ENCODE results near the gene LMO7. TPM values are rescaled to one million over a fixed set of nuclear protein-coding genes. Genes with fewer than 3 reads are reported as not detected.

Gene LMO7
- total RNA-seq, 1 experiment from 2014 or later: 20.4 TPM

- Histone ChIP-seq H3K79me1 (ENCODE audit: insufficient read depth, low read depth, low read length, poor library complexity, severe bottlenecking) (no peaks in the 10 kb centered on the region), H3K56ac (ENCODE audit: insufficient read length, low read depth, low read length) (no peak overlapping the region), H3K4ac (ENCODE audit: low read depth, low read length) (no peak overlapping the region), H2BK5ac (ENCODE audit: insufficient read length, low read length) (no peak overlapping the region), H2BK15ac (ENCODE audit: low read depth, low read length) (no peak overlapping the region), H3K4me2 (ENCODE audit: insufficient read depth, insufficient read length, low read length) (no peak overlapping the region), H3K23me2 (ENCODE audit: insufficient read length, low read depth, low read length, poor library complexity, severe bottlenecking) (no peaks in the 10 kb centered on the region), H3K9ac (ENCODE audit: extremely low read depth, insufficient read length, low read length) (no peak overlapping the region), H4K8ac (replicated peaks; ENCODE audit: insufficient read length, low read depth, low read length) (no peak overlapping the region), H4K20me1 (ENCODE audit: control insufficient read depth, insufficient read depth, insufficient read length) (no peaks in the 10 kb centered on the region), H3T11ph (ENCODE audit: low read length) (no peak overlapping the region), H3K27me3 (ENCODE audit: insufficient read depth, low read length) (no peaks in the 10 kb centered on the region), H3K9me3 (ENCODE audit: control insufficient read depth, low read depth, low read length) (no peaks in the 10 kb centered on the region), H3K23ac (ENCODE audit: insufficient read length, low read depth, low read length) (no peak overlapping the region), H3K14ac (ENCODE audit: insufficient read depth, low read length) (no peak overlapping the region), H2BK12ac (ENCODE audit: insufficient read length, low read depth, low read length) (no peak overlapping the region), H2BK20ac (ENCODE audit: low read depth, low read length, poor library complexity, severe bottlenecking) (no peak overlapping the region), H2BK120ac (ENCODE audit: low read depth, low read length, poor library complexity, severe bottlenecking) (no peak overlapping the region), H4K91ac (ENCODE audit: insufficient read length, low read depth, low read length) (no peak overlapping the region), H3K18ac (ENCODE audit: insufficient read length, low read depth, low read length) (no peak overlapping the region), H3K4me1 (ENCODE audit: insufficient read depth, low read length) (peaks cover 4% of the 10 kb centered on the region; the same call in 1 of the 2 replicates), H2AFZ (ENCODE audit: low read length) (no peak overlapping the region), H4K5ac (ENCODE audit: insufficient read length, low read depth, low read length) (no peak overlapping the region), H3K27ac (ENCODE audit: insufficient read length, low read depth, low read length) (no peak overlapping the region), H3K79me2 (ENCODE audit: insufficient read depth, low read length) (no peaks in the 10 kb centered on the region), H2AK5ac (ENCODE audit: insufficient read length, low read length) (no peak overlapping the region)
- Mint-ChIP-seq H3K27me3 (ENCODE audit: low read depth) (no peaks in the 10 kb centered on the region), H3K27ac (no peak overlapping the region), H3K4me1 (peaks cover 9 to 14% of the 10 kb centered on the region in 2 experiments), H3K9me3 (no peaks in the 10 kb centered on the region; a peak in 1 of 5 replicates), H3K36me3 (ENCODE audit: insufficient read depth in 1 of 3, low read depth in 3 of 3) (no peaks in the 10 kb centered on the region; a peak in 1 of 7 replicates), H3K4me3 (no peak overlapping the region)
- DNase-seq: no peak
- no CpG with 5 or more reads among the region's 4 CpGs for WGBS (ENCODE audit: extremely low coverage, insufficient read length, low lambda C conversion rate)
- TF ChIP-seq, protein P1, sequence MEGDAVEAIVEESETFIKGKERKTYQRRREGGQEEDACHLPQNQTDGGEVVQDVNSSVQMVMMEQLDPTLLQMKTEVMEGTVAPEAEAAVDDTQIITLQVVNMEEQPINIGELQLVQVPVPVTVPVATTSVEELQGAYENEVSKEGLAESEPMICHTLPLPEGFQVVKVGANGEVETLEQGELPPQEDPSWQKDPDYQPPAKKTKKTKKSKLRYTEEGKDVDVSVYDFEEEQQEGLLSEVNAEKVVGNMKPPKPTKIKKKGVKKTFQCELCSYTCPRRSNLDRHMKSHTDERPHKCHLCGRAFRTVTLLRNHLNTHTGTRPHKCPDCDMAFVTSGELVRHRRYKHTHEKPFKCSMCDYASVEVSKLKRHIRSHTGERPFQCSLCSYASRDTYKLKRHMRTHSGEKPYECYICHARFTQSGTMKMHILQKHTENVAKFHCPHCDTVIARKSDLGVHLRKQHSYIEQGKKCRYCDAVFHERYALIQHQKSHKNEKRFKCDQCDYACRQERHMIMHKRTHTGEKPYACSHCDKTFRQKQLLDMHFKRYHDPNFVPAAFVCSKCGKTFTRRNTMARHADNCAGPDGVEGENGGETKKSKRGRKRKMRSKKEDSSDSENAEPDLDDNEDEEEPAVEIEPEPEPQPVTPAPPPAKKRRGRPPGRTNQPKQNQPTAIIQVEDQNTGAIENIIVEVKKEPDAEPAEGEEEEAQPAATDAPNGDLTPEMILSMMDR (conservative IDR thresholded peaks at IDR 0.05): no peak
Measured at GRCh38 chr13:75881109-75881775, 245.1 kb downstream of the LMO7 start.
